Endodermal cell (in vitro differentiated cells): ENCODE data around the gene EDNRA. TPM values are rescaled to one million over a fixed set of nuclear protein-coding genes. Genes with fewer than 3 reads are reported as not detected.

ENCODE experiments used
- DNase-seq: peaks from one replicate; pipeline ENCODE4 v3.0.0-alpha.2; 2017
- H3K27ac ChIP-seq: 2 replicates; pipeline ENCODE4 v1.5.1; 2013; ENCODE audit warnings: mild to moderate bottlenecking, low read depth, low read length, moderate library complexity
- H3K27me3 ChIP-seq: 2 replicates; pipeline ENCODE4 v1.6.1; 2013; ENCODE audit warnings: mild to moderate bottlenecking, low read length, moderate library complexity; ENCODE audit not compliant: insufficient read depth, control insufficient read depth, poor library complexity, severe bottlenecking
- H3K36me3 ChIP-seq: 2 replicates; pipeline ENCODE4 v1.7.0; 2013; ENCODE audit warnings: mild to moderate bottlenecking, low read length, moderate library complexity; ENCODE audit not compliant: control insufficient read depth, insufficient read depth
- H3K4me1 ChIP-seq: one replicate; pipeline ENCODE4 v1.7.0; 2013; ENCODE audit warnings: low read length; ENCODE audit not compliant: control insufficient read depth, insufficient read depth
- H3K4me3 ChIP-seq: 2 replicates; pipeline ENCODE4 v1.5.1; 2013; ENCODE audit warnings: mild to moderate bottlenecking, low read length, moderate library complexity
- H3K9ac ChIP-seq: 2 replicates; pipeline ENCODE4 v1.6.1; 2013; ENCODE audit warnings: mild to moderate bottlenecking, low read length, moderate library complexity; ENCODE audit not compliant: poor library complexity, severe bottlenecking; ENCODE audit errors: extremely low read depth
- H3K9me3 ChIP-seq: 2 replicates; pipeline ENCODE4 v1.6.1; 2013; ENCODE audit warnings: mild to moderate bottlenecking, low read length, moderate library complexity; ENCODE audit not compliant: control insufficient read depth
- H3K27ac Mint-ChIP-seq: 2 replicates; pipeline ENCODE4 v1.8.0; 2020; ENCODE audit warnings: mixed read lengths
- H3K27me3 Mint-ChIP-seq: 2 replicates; pipeline ENCODE4 v1.8.0; 2021; ENCODE audit warnings: mild to moderate bottlenecking, mixed read lengths; ENCODE audit not compliant: insufficient read depth
- H3K36me3 Mint-ChIP-seq: 2 replicates; pipeline ENCODE4 v1.8.0; 2020; ENCODE audit warnings: low read depth, mixed read lengths
- H3K4me1 Mint-ChIP-seq: 2 replicates; pipeline ENCODE4 v1.8.0; 2020; ENCODE audit warnings: mixed read lengths
- H3K4me3 Mint-ChIP-seq: 2 replicates; pipeline ENCODE4 v1.8.0; 2020; ENCODE audit warnings: mild to moderate bottlenecking, moderate library complexity, mixed read lengths
- H3K9me3 Mint-ChIP-seq: 2 replicates; pipeline ENCODE4 v1.8.0; 2020; ENCODE audit warnings: mild to moderate bottlenecking, mixed read lengths
- CTCF ChIP-seq: fragments of 200-600 bp; sonication (generic); conservative IDR thresholded peaks from 2 replicates; pipeline ENCODE4 v1.5.0; 2021; ENCODE audit warnings: antibody characterized with exemption, mild to moderate bottlenecking
- WGBS, 2 experiments: methylation state at CpG; one replicate each; pipeline versions ENCODE4 v1.1.5 to v1.1.7; 2013; ENCODE audit warnings: missing lambda C conversion rate in 2 of 2, mixed read lengths in 1 of 2; ENCODE audit not compliant: insufficient coverage in 1 of 2, insufficient read length in 1 of 2; 5-methylcytosine and 5-hydroxymethylcytosine counted together
- total RNA-seq, 2 donors: library from RNA; stranded (reverse); fragmentation: NEBNext Ultra II Directional in 1 of 2; extraction: Animal tissue kit (Norgen Biotek cat#: 25700) in 1 of 2; gene quantifications; 2 replicates in 1 of 2; 3 replicates in 1 of 2; pipeline ENCODE4 v1.2.1, GENCODE V29; 2021

Gene EDNRA
- total RNA-seq, 2 donors from 2014 or later = 11.5 to 13.2 TPM

GRCh38 chr4:147589586-147589985, 108.7 kb downstream of the EDNRA start:
- Histone ChIP-seq H3K4me3 (no peak overlapping the region), H3K27ac (no peak overlapping the region), H3K36me3 (no peaks in the 10 kb centered on the region), H3K9me3 (peaks cover 13% of the 10 kb centered on the region), H3K9ac (no peak overlapping the region), H3K27me3 (no peaks in the 10 kb centered on the region), H3K4me1 (no peaks in the 10 kb centered on the region)
- Mint-ChIP-seq H3K36me3 (no peaks in the 10 kb centered on the region), H3K9me3 (peaks cover 8% of the 10 kb centered on the region), H3K4me3 (no peak overlapping the region), H3K27ac (peak overlapping the region; percentile 21), H3K27me3 (no peaks in the 10 kb centered on the region), H3K4me1 (no peaks in the 10 kb centered on the region)
- DNase-seq = no peak
- WGBS, 2 experiments = 89% methylated on average over 1 of the region's 1 CpG; no CpG with 5 or more reads in 1 of the 2 experiments
- no peak for TF ChIP-seq CTCF

GRCh38 chr4:147590249-147590920, 109.5 kb downstream of the EDNRA start:
- Mint-ChIP-seq H3K27ac (no peak overlapping the region), H3K4me1 (no peaks in the 10 kb centered on the region), H3K9me3 (peaks cover 3% of the 10 kb centered on the region), H3K4me3 (no peak overlapping the region), H3K27me3 (no peaks in the 10 kb centered on the region), H3K36me3 (no peaks in the 10 kb centered on the region)
- Histone ChIP-seq H3K9ac (no peak overlapping the region), H3K4me1 (no peaks in the 10 kb centered on the region), H3K27me3 (no peaks in the 10 kb centered on the region), H3K9me3 (peaks cover 7% of the 10 kb centered on the region), H3K4me3 (no peak overlapping the region), H3K36me3 (no peaks in the 10 kb centered on the region), H3K27ac (no peak overlapping the region)
- WGBS, 2 experiments = 59 to 67% methylated on average over 6 to 10 of the region's 12 CpGs
- DNase-seq = peak; percentile 88
- peak; percentile 89 for TF ChIP-seq CTCF

GRCh38 chr4:147591106-147591505, 110.2 kb downstream of the EDNRA start:
- peaks cover under 1% of the 10 kb centered on the region for H3K9me3 ChIP-seq
- peaks cover 2% of the 10 kb centered on the region for H3K9me3 Mint-ChIP-seq
- H3K36me3 ChIP-seq = no peaks in the 10 kb centered on the region
- no peak overlapping the region for H3K9ac ChIP-seq
- H3K4me1 ChIP-seq = no peaks in the 10 kb centered on the region
- H3K4me3 ChIP-seq = no peak overlapping the region
- no peaks in the 10 kb centered on the region for H3K4me1 Mint-ChIP-seq
- H3K36me3 Mint-ChIP-seq = no peaks in the 10 kb centered on the region
- H3K27me3 ChIP-seq = no peaks in the 10 kb centered on the region
- H3K27ac ChIP-seq = no peak overlapping the region
- H3K27me3 Mint-ChIP-seq = no peaks in the 10 kb centered on the region
- no peak overlapping the region for H3K27ac Mint-ChIP-seq
- H3K4me3 Mint-ChIP-seq = no peak overlapping the region
- no peak for TF ChIP-seq CTCF
- DNase-seq = no peak
